Measurements from ENCODE around the gene FAM120C.

FAM120C gene

DNA sequence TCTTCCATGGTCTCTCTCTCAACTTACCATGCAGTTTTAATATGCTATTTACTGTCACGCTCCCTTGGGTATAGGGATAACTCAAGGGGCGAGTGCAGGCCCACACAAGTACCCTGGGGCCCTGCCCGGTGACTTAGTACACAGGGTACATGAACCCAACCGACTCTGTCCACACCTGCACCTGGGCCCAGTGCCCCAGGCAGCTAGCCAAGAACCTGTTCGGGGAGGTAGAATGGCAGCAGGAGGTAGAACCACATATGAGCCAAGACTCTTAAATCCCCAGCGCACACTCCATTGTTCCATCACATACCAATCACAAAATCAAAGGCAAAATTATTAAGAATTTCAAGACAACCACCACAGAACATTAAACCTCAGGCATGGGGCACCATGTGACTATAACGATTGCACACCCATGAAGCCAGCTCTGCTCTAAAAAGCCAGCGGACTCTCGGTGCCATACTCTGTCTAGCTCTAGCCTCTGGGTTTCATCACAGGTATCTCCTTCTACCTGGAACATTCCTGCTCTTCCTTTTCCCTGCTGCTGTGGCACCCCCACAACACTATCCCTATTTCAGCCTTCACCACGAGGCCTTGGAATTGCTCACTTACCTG, 153.4 kb downstream of the FAM120C start:
- DNase-seq: no peak

DNA sequence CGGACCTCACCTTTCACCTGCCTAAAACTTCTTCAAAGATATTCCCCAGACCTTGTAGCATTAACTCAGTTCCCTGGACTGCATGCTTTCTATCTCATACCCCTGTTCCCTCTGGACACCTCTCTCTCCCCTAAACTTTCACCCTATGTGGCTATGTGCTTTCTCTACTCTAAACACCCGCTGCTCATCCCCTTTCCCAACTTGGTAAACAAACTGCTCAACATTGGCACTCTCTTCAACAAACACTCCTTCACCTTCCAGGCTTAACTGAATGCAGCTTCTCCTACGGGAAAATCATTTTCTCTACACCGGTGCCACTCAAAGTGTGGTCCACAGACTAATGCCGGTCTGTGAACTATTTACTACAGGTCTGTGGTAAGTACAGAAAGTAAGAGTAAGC, 158.7 kb downstream of the FAM120C start:
- no peak for DNase-seq

Measured in activated gamma-delta T cell (primary cell).